OCI-LY3 (cell line): ENCODE data around the gene LYPD6.

ENCODE experiments used
- EZH2phosphoT487 ChIP-seq: fragments of 200-600 bp; shearing (Covaris generic); IDR thresholded peaks from 2 replicates; pipeline ENCODE4 v1.6.1; 2018; ENCODE audit warnings: antibody characterized with exemption, mixed run types, low read depth
- TF ChIP-seq, protein P1 (sequence below): fragments of 200-600, 300-600 bp; sonication (generic); IDR thresholded peaks from 2 replicates; pipeline ENCODE4 v1.5.1; 2014; ENCODE audit warnings: antibody characterized with exemption, low read length, low read depth

- TF ChIP-seq, protein P1, sequence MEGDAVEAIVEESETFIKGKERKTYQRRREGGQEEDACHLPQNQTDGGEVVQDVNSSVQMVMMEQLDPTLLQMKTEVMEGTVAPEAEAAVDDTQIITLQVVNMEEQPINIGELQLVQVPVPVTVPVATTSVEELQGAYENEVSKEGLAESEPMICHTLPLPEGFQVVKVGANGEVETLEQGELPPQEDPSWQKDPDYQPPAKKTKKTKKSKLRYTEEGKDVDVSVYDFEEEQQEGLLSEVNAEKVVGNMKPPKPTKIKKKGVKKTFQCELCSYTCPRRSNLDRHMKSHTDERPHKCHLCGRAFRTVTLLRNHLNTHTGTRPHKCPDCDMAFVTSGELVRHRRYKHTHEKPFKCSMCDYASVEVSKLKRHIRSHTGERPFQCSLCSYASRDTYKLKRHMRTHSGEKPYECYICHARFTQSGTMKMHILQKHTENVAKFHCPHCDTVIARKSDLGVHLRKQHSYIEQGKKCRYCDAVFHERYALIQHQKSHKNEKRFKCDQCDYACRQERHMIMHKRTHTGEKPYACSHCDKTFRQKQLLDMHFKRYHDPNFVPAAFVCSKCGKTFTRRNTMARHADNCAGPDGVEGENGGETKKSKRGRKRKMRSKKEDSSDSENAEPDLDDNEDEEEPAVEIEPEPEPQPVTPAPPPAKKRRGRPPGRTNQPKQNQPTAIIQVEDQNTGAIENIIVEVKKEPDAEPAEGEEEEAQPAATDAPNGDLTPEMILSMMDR: no peak
- TF ChIP-seq EZH2phosphoT487: no peak
Observed at GRCh38 chr2:149410701-149411484, 80.5 kb downstream of the LYPD6 start.
